GM12875 (cell line): ENCODE measurements around the gene TCF12.

ENCODE experiments used
- H3K4me3 ChIP-seq: one replicate; pipeline ENCODE4 v1.5.1; 2011; ENCODE audit warnings: low read depth, low read length, control low read depth
- TF ChIP-seq, protein P1 (sequence below): IDR thresholded peaks from 2 replicates; pipeline ENCODE4 v1.5.1; 2011; ENCODE audit warnings: low read depth, mild to moderate bottlenecking, control low read depth, inconsistent platforms, low read length, moderate library complexity, borderline replicate concordance; ENCODE audit not compliant: insufficient read depth

Gene TCF12

DNA sequence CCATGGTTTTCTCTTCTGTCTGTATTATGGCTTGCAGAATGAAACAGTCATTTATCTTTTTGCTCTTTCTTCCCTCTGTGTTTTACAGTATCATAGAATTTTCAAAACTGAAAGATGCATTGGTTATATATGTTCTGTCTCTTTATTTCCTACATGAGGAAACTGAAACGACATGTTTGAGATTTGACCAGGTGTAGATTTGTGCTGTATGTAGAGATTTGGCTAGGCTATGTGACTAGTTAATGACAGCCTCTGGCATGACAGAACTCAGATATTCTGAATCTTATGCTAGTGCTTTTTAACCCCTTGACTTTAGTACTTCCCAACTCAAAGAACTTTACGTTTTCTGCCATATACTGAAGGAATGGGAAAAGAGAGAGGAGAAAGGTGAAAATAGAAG lies 151.0 kb downstream of the TCF12 start:
- no peak overlapping the region for H3K4me3 ChIP-seq
- TF ChIP-seq, protein P1, sequence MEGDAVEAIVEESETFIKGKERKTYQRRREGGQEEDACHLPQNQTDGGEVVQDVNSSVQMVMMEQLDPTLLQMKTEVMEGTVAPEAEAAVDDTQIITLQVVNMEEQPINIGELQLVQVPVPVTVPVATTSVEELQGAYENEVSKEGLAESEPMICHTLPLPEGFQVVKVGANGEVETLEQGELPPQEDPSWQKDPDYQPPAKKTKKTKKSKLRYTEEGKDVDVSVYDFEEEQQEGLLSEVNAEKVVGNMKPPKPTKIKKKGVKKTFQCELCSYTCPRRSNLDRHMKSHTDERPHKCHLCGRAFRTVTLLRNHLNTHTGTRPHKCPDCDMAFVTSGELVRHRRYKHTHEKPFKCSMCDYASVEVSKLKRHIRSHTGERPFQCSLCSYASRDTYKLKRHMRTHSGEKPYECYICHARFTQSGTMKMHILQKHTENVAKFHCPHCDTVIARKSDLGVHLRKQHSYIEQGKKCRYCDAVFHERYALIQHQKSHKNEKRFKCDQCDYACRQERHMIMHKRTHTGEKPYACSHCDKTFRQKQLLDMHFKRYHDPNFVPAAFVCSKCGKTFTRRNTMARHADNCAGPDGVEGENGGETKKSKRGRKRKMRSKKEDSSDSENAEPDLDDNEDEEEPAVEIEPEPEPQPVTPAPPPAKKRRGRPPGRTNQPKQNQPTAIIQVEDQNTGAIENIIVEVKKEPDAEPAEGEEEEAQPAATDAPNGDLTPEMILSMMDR, result no peak

DNA sequence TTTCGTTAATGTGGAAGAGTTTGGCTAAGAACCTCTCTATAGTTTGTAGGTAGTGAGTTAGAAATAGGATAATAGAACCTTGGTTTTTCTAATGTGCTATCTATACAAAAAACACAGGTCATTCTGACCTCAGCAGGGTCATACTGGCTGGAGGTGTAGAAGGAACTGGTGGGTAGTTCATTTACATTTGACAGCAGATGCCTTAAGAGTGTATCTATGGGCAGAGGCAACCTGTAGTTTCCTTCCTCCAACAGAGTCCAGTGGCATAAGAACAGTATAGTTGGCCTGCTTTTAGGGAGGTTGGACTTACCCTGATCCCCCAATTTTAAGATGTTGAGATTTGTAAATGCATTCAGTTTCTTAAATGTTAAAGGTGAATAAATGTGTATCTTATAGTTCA lies 152.2 kb downstream of the TCF12 start:
- TF ChIP-seq, protein P1, result no peak
- H3K4me3 ChIP-seq, result no peak overlapping the region

DNA sequence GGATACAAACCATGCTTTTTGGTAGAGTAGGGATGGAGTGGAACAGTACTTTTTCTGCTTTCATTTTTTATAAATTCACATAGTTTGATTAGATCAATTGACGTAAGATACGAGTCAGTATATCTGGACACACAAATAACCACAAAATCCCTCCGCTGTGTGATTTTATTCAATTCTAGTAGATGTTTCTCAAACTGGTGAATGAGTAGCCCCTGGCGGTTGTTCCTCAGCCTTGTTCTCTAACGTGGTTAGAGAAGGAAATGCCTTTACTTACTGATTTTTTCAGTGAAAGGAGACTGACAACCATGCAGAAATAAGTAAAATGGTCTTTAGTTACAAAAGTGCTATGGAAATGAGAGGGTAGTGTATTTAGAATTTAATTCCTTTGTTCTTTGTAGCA lies 161.0 kb downstream of the TCF12 start:
- TF ChIP-seq, protein P1, result no peak
- no peak overlapping the region for H3K4me3 ChIP-seq

DNA sequence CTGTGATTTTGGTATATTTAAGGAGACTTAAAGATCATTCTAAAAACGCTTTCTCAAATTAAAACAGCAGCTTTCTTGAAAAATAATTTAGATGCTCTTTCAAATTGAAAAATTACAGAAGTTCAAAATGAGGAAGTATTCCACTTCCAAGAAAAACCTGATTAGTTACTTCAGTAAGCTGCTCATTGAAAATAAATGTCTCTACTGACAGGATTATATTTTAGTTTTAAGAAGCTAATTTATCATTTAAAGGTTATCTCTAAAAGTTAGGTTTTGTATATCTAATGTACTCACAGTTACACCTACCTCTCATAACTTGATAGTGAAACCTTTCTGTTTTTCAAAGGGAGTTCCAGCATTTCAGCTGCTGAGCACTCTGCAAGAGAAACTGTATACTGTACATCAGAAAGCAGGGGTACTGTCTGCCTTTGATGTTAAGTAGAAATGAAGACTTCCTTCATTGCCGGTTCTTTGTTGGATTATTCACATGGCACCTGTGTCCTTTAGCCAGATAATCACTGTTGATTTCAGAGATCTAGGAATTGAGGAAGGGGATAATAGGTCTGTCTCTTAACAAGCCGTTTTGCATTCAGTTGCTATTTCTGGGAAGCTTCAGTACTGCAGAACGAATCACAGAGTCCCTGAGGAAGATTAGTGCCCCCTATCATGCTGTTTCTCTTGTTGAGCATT lies 161.6 kb downstream of the TCF12 start:
- no peak overlapping the region for H3K4me3 ChIP-seq
- TF ChIP-seq, protein P1, result no peak

DNA sequence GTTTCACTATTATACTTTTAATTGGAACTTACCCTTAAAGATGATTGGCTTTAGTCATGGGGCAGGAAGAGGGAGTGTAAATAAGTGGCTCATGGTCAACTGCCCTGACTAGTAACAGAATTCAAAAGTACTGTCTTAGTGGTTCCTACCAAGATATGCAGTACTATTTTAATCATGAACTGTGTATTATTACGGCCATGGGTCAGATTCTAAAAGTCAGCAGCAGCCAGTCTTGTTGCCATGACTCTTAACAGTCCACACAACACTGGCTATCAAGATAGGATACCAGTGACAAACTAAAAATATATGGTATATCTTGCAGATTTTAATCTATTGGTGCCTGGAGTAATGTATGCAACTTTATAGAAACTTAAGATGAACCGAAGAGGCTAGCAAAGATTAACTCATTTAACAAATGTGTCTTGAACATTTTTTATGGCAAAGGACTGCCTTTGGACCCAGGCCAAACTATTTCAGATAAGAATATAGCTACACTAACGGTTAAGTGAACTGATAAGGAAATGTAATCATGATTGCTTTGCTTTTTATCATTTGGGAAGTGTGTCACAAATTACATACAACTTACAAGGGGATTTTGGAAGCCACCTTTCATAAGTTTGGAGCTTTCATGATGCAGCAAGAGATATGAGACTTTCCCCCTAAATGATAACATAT lies 163.7 kb downstream of the TCF12 start:
- TF ChIP-seq, protein P1, result no peak
- H3K4me3 ChIP-seq, result no peak overlapping the region

DNA sequence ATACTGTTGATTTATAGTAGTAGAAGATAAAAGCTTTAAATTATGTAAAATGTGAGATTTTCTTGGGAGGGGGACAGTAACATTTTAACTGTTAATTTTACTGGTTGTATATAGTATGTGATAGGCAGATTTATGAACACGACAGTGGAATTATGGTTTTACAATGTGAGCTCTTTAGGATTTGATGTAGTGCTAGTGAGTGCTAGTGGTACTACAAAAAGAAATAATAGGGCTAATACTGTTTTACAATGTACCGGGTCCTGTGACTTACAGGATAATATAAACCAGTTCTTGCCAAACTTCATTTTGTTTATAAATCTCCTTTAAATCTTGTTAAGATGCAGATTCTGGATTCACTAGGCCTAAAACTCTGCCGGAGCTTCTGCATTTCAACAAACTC lies 165.7 kb downstream of the TCF12 start:
- TF ChIP-seq, protein P1, result no peak

DNA sequence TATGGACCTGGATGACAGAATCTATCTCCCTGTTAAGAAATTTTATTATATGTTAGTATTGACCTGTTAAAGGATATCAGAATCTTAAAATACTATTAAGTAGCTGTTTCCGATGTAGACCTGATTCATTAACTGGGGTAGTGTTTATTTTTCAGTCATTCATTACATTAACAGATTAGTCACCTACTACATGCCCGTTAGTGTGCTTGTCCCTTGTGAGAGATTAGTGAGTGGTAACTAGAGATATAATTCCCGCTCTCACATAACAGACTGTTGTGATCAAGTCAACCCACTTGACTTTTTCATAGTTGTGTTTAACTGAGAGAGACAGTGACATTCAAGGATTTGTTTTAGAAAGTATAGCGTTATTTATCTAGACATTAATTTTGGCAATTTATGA lies 166.8 kb downstream of the TCF12 start:
- H3K4me3 ChIP-seq, result no peak overlapping the region
- TF ChIP-seq, protein P1, result no peak

More for the DNA sequence above, 165.7 kb downstream of the TCF12 start:
- no peak overlapping the region for H3K4me3 ChIP-seq
